ENCODE data around the gene PRM2. TPM values are rescaled to one million over a fixed set of nuclear protein-coding genes. Genes with fewer than 3 reads are reported as not detected.

The PRM2 gene
- total and polyA plus RNA-seq, 2 of the 8 experiments (the other 6 are each of a cell fraction or from before 2014, with no cell fraction given) = not detected

DNA sequence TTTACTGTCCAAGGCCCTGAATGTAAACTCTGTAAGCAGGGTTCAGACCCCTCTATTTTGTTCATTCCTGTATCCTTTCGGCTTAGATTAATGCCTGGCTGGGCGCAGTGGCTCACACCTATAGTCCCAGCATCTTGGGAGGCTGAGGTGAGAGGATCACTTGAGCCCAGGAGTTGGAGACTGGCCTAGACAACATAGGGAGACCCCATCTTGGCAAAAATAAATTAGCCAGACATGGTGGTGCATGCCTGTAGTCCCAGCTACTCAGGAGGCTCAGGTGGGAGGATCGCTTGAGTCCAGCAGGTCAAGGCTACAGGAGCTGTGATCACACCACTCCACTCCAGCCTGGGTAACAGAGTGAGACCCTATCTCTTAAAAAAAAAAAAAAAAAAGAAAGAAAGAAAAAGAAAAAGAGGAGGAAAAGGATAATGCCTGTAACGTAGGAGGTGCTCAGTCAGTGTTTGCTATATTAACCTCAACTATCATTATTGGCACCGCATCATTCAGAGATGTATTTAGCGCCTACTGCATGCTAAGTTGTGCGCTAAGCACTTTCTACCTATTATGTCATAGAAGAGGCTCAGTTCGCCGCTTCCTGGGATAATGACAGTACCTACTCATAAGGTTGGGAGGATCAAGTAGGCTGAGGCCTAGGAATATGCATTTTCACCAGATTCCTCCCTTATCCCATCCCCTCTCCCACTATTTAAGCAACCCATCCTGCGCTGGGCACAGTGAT lies 25.3 kb downstream of the PRM2 start:
- Histone ChIP-seq H2AK5ac (ENCODE audit: low read depth, low read length) (no peak overlapping the region), H3K27me3 (replicated peaks in 1 of 4; ENCODE audit: control insufficient read depth in 3 of 4, extremely low read depth in 1 of 4, insufficient read depth in 3 of 4, low read length in 3 of 4) (no peaks in the 10 kb centered on the region; a peak in 1 of 7 replicates), H2BK5ac (ENCODE audit: low read depth, low read length) (no peak overlapping the region), H2BK12ac (ENCODE audit: low read depth, low read length) (no peak overlapping the region), H3K18ac (ENCODE audit: extremely low read depth, low read length) (no peak overlapping the region), H4K5ac (ENCODE audit: insufficient read length, low read depth, low read length) (no peak overlapping the region), H2BK15ac (ENCODE audit: low read length) (no peak overlapping the region), H3K9ac (replicated peaks in 1 of 4; ENCODE audit: extremely low read depth in 1 of 4, low read depth in 3 of 4, low read length in 3 of 4) (no peak overlapping the region), H3K23ac (ENCODE audit: insufficient read length) (no peak overlapping the region), H3K79me2 (ENCODE audit: control insufficient read depth in 1 of 2, insufficient read depth in 2 of 2, low read length in 2 of 2) (peaks cover 0 to 28% of the 10 kb centered on the region in 2 experiments; a peak in 2 of 4 replicates), H3K79me1 (ENCODE audit: low read depth, low read length) (peaks cover 4% of the 10 kb centered on the region), H3K14ac (ENCODE audit: insufficient read length) (no peak overlapping the region), H3K9me3 (ENCODE audit: insufficient read depth in 2 of 2, low read depth in 1 of 2, low read length in 1 of 2) (no peaks in the 10 kb centered on the region), H3K56ac (replicated peaks; ENCODE audit: insufficient read length, low read depth, low read length) (no peak overlapping the region), H3K23me2 (ENCODE audit: low read depth, low read length) (peaks cover 6% of the 10 kb centered on the region; the same call in 1 of the 2 replicates), H3K4me2 (ENCODE audit: insufficient read depth in 1 of 2, low read depth in 2 of 2, low read length in 2 of 2) (no peak overlapping the region), H3K4ac (replicated peaks; ENCODE audit: insufficient read length, low read depth, low read length) (no peak overlapping the region), H3K4me1 (replicated peaks in 1 of 4; ENCODE audit: control insufficient read depth in 3 of 4, insufficient read depth in 4 of 4, low read length in 3 of 4) (peaks cover 0 to 15% (median 7%) of the 10 kb centered on the region in 4 experiments; a peak in 5 of 7 replicates), H4K8ac (ENCODE audit: extremely low read depth, insufficient read depth, low read length) (no peak overlapping the region), H2BK120ac (replicated peaks; ENCODE audit: low read depth, low read length) (no peak overlapping the region), H3K36me3 (ENCODE audit: control insufficient read depth in 2 of 4, insufficient read depth in 4 of 4, low read length in 3 of 4) (peaks cover 0 to 8% (median 5%) of the 10 kb centered on the region in 4 experiments; a peak in 5 of 8 replicates), H2AFZ (ENCODE audit: low read length) (no peak overlapping the region), H3K27ac (ENCODE audit: low read depth, low read length) (no peak overlapping the region), H4K20me1 (replicated peaks in 1 of 2; ENCODE audit: control insufficient read depth in 1 of 2, insufficient read depth in 2 of 2, low read length in 2 of 2) (peaks cover 11 to 22% of the 10 kb centered on the region in 2 experiments), H4K91ac (replicated peaks; ENCODE audit: insufficient read length, low read length) (no peak overlapping the region), H3K4me3 (ENCODE audit: extremely low read depth in 1 of 4, insufficient read depth in 2 of 4, low read depth in 3 of 4, low read length in 4 of 4) (no peak overlapping the region), H2BK20ac (ENCODE audit: low read length) (no peak overlapping the region)
- no peak for DNase-seq (ENCODE audit: low read depth in 1 of 2, low spot score in 2 of 2)
- FAIRE-seq = no peak
- ChIA-PET POLR2A (ENCODE audit: partially characterized antibody) (interaction anchor here (0.9 to 1.7 kb wide), 10 partner anchors 10 to 280 kb away, joined by 3 to 6 read pairs (median 3); no protein-coding TSS in a partner anchor), CTCF (ENCODE audit: partially characterized antibody) (interaction anchor here (1.0 to 1.6 kb wide), 4 partner anchors 9 to 262 kb away, joined by 3 to 5 read pairs (median 3); no protein-coding TSS in a partner anchor)
- TF ChIP-seq SIN3A (conservative IDR thresholded peaks at IDR 0.05 in 1 of 2, IDR thresholded peaks at IDR 0.05 in 1 of 2; ENCODE audit: low read depth in 1 of 2, low read length in 2 of 2) = no peak
- no peak for TF ChIP-seq CHD2 (IDR thresholded peaks at IDR 0.05; ENCODE audit: low read length)
- 0 out of 2 replicates have a peak, but pooled peaks have one; percentile 3 for TF ChIP-seq POLR2AphosphoS5 (IDR thresholded peaks at IDR 0.05; ENCODE audit: low read depth, low read length)
- TF ChIP-seq RAD21 (IDR thresholded peaks at IDR 0.05 in 1 of 2, conservative IDR thresholded peaks at IDR 0.05 in 1 of 2; ENCODE audit: low read depth in 2 of 2, low read length in 2 of 2) = no peak
- no peak for TF ChIP-seq CBX8 (IDR thresholded peaks at IDR 0.05; ENCODE audit: borderline replicate concordance, low read depth, low read length)
- no peak for TF ChIP-seq CREB1 (IDR thresholded peaks at IDR 0.05)
- 88% methylated on average over 9 of the region's 10 CpGs; no CpG with 5 or more reads in 1 of the 2 experiments for WGBS, 2 experiments (ENCODE audit: extremely low coverage in 1 of 2, insufficient coverage in 1 of 2, insufficient read length in 1 of 2, insufficient replicate concordance in 2 of 2, low coverage in 1 of 2, low lambda C conversion rate in 2 of 2, missing lambda C conversion rate in 1 of 2)

Data from H1 (cell line).